Keratinocyte (primary cell): ENCODE measurements around the gene TCF7L2. TPM values are rescaled to one million over a fixed set of nuclear protein-coding genes. Genes with fewer than 3 reads are reported as not detected.

ENCODE experiments used
- DNase-seq: peaks from one replicate; pipeline ENCODE4 v3.0.0-alpha.2; 2011; ENCODE audit warnings: low read depth, missing footprints, low spot score
- FAIRE-seq: peaks from 2 replicates; lab custom pipeline; 2011; peaks lifted over from hg19 to GRCh38; lab: Jason Lieb, UNC
- H2AFZ ChIP-seq: 2 replicates; pipeline ENCODE4 v1.6.0; 2012; ENCODE audit warnings: low read length, control low read depth, inconsistent platforms; ENCODE audit not compliant: control insufficient read depth
- H3K27ac ChIP-seq: 2 replicates; pipeline ENCODE4 v1.5.1; 2011; ENCODE audit warnings: low read length; ENCODE audit not compliant: control insufficient read depth, insufficient read depth
- H3K27me3 ChIP-seq: 3 replicates; pipeline ENCODE4 v1.6.0; 2011; ENCODE audit warnings: low read length; ENCODE audit not compliant: control insufficient read depth, insufficient read depth; ENCODE audit errors: extremely low read depth
- H3K36me3 ChIP-seq, 2 experiments: 2 replicates in 1 of 2; 3 replicates in 1 of 2; pipeline ENCODE4 v1.5.1; 2011; ENCODE audit warnings: low read length in 2 of 2, mild to moderate bottlenecking in 1 of 2; ENCODE audit not compliant: control insufficient read depth in 2 of 2, insufficient read depth in 2 of 2; ENCODE audit errors: extremely low read depth in 1 of 2
- H3K4me1 ChIP-seq: 3 replicates; pipeline ENCODE4 v1.5.1; 2011; ENCODE audit warnings: low read length; ENCODE audit not compliant: control insufficient read depth, insufficient read depth; ENCODE audit errors: extremely low read depth
- H3K4me2 ChIP-seq: 3 replicates; pipeline ENCODE4 v1.6.0; 2011; ENCODE audit warnings: low read depth, low read length; ENCODE audit not compliant: control insufficient read depth, insufficient read depth; ENCODE audit errors: extremely low read depth
- H3K4me3 ChIP-seq, 3 experiments: fragments of 200-600 bp in 1 of 3; sonication (generic) in 1 of 3; 2 replicates in 2 of 3; 3 replicates in 1 of 3; pipeline ENCODE4 v1.5.1; 2011 to 2016; ENCODE audit warnings: low read length in 3 of 3, mild to moderate bottlenecking in 3 of 3, control low read depth in 2 of 3, inconsistent platforms in 1 of 3, low read depth in 1 of 3, mixed read lengths in 1 of 3, mixed run types in 1 of 3, moderate library complexity in 1 of 3; ENCODE audit not compliant: control insufficient read depth in 2 of 3, insufficient read depth in 2 of 3; ENCODE audit errors: extremely low read depth in 1 of 3
- H3K79me2 ChIP-seq: 2 replicates; pipeline ENCODE4 v1.6.0; 2012; ENCODE audit warnings: low read length; ENCODE audit not compliant: control insufficient read depth, insufficient read depth
- H3K9ac ChIP-seq: 3 replicates; pipeline ENCODE4 v1.6.0; 2011; ENCODE audit warnings: low read length; ENCODE audit not compliant: control insufficient read depth, insufficient read depth; ENCODE audit errors: extremely low read depth
- H3K9me1 ChIP-seq: 3 replicates; pipeline ENCODE4 v1.6.0; 2011; ENCODE audit warnings: low read length; ENCODE audit not compliant: control insufficient read depth, insufficient read depth; ENCODE audit errors: extremely low read depth
- H3K9me3 ChIP-seq: 2 replicates; pipeline ENCODE4 v1.5.1; 2012; ENCODE audit warnings: low read depth, low read length; ENCODE audit not compliant: control insufficient read depth
- H4K20me1 ChIP-seq: 3 replicates; pipeline ENCODE4 v1.6.0; 2011; ENCODE audit warnings: low read length; ENCODE audit not compliant: control insufficient read depth, insufficient read depth; ENCODE audit errors: extremely low read depth
- EZH2 ChIP-seq: IDR thresholded peaks from one replicate; pipeline ENCODE4 v1.6.1; 2012; ENCODE audit warnings: inconsistent platforms, mild to moderate bottlenecking, low read length, moderate library complexity
- dilution Hi-C: fragments of 300-500 bp; cut with MboI; formaldehyde crosslinking; loops from one replicate; pipeline ENCODE4 v1.7.0; 2020; ENCODE audit warnings: low sequenced_read_pairs; ENCODE audit not compliant: extremely low pct_ligation_motif_present
- polyA plus RNA-seq, 5 experiments: library from polyadenylated mRNA; depleted of rRNA in 3 of 5; stranded (reverse) in 3 of 5; stranded (forward) in 1 of 5; unstranded in 1 of 5; fragments of >200 nt; gene quantifications; 1 replicate in 1 of 5; 2 replicates in 3 of 5; 3 replicates in 1 of 5; pipeline versions ENCODE4 v1.2.1 to v1.2.3, GENCODE V29; 2011 to 2012; ENCODE audit warnings: missing spikeins in 2 of 5, low read depth in 1 of 5, low replicate concordance in 1 of 5
- TF ChIP-seq, protein P1 (sequence below), 3 experiments: IDR thresholded peaks in 1 of 3; conservative IDR thresholded peaks in 1 of 3; optimal IDR thresholded peaks in 1 of 3; 2 replicates in 2 of 3; 3 replicates in 1 of 3; pipeline versions ENCODE3 to v1.5.1; 2011; ENCODE audit warnings: low read length in 3 of 3, mild to moderate bottlenecking in 3 of 3, moderate library complexity in 2 of 3, control low read depth in 1 of 3, inconsistent platforms in 1 of 3; ENCODE audit not compliant: insufficient read depth in 2 of 3; ENCODE audit errors: extremely low read depth in 1 of 3

Gene TCF7L2
- polyA plus RNA-seq, 1 donor (not counting 4 experiments of a cell fraction or from before 2014, with no cell fraction given): 2.5 TPM

DNA sequence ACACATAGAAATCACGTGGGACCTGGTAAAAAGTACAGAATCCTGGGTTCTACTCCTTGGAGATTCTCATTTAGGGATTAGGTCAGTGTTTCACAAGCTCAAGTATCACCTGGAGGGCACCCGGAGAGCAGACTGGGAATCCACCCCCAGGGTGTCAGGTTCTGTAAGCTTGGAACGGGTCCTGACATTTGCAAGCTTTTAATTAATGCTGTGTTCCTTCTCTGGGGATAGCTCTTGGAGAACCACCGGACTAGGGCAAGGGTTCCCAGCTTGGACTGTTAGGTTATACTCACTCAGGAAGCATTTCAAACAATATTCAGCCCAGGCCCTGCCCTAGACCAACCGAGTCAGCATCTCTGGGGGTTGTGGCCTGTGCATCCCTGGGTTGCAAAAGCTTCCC is 23.0 kb downstream of the TCF7L2 start:
- FAIRE-seq (no peak), DNase-seq (no peak)
- no peak overlapping the region for H3K27ac ChIP-seq
- no peak overlapping the region for H3K4me2 ChIP-seq
- no peaks in the 10 kb centered on the region for H3K9me1 ChIP-seq
- H4K20me1 ChIP-seq: no peaks in the 10 kb centered on the region
- H3K4me3 ChIP-seq: no peak overlapping the region
- H3K36me3 ChIP-seq: peaks cover 0 to 1% of the 10 kb centered on the region in 2 experiments
- H3K27me3 ChIP-seq: no peaks in the 10 kb centered on the region
- H3K79me2 ChIP-seq: no peaks in the 10 kb centered on the region
- no peak overlapping the region for H2AFZ ChIP-seq
- no peak overlapping the region for H3K9ac ChIP-seq
- no peak for TF ChIP-seq EZH2
- TF ChIP-seq, protein P1, sequence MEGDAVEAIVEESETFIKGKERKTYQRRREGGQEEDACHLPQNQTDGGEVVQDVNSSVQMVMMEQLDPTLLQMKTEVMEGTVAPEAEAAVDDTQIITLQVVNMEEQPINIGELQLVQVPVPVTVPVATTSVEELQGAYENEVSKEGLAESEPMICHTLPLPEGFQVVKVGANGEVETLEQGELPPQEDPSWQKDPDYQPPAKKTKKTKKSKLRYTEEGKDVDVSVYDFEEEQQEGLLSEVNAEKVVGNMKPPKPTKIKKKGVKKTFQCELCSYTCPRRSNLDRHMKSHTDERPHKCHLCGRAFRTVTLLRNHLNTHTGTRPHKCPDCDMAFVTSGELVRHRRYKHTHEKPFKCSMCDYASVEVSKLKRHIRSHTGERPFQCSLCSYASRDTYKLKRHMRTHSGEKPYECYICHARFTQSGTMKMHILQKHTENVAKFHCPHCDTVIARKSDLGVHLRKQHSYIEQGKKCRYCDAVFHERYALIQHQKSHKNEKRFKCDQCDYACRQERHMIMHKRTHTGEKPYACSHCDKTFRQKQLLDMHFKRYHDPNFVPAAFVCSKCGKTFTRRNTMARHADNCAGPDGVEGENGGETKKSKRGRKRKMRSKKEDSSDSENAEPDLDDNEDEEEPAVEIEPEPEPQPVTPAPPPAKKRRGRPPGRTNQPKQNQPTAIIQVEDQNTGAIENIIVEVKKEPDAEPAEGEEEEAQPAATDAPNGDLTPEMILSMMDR (optimal IDR thresholded peaks at IDR 0.05 in 1 of 3, IDR thresholded peaks at IDR 0.05 in 1 of 3, conservative IDR thresholded peaks at IDR 0.05 in 1 of 3; ENCODE audit: extremely low read depth in 1 of 3, insufficient read depth in 2 of 3, low read length in 3 of 3): no peak
- no peaks in the 10 kb centered on the region for H3K9me3 ChIP-seq
- dilution Hi-C loops: no loop called here
- no peaks in the 10 kb centered on the region for H3K4me1 ChIP-seq

- H3K79me2 ChIP-seq: no peaks in the 10 kb centered on the region
- H3K4me1 ChIP-seq: no peaks in the 10 kb centered on the region
- no peak overlapping the region for H3K4me2 ChIP-seq
- no peak overlapping the region for H3K27ac ChIP-seq
- H4K20me1 ChIP-seq: no peaks in the 10 kb centered on the region
- no peak overlapping the region for H2AFZ ChIP-seq
- H3K4me3 ChIP-seq: no peak overlapping the region
- TF ChIP-seq, protein P1 (optimal IDR thresholded peaks at IDR 0.05 in 1 of 3, IDR thresholded peaks at IDR 0.05 in 1 of 3, conservative IDR thresholded peaks at IDR 0.05 in 1 of 3; ENCODE audit: extremely low read depth in 1 of 3, insufficient read depth in 2 of 3, low read length in 3 of 3): no peak
- no peak for TF ChIP-seq EZH2
- no peak overlapping the region for H3K9ac ChIP-seq
- FAIRE-seq (no peak), DNase-seq (no peak)
- no peaks in the 10 kb centered on the region for H3K9me3 ChIP-seq
- H3K9me1 ChIP-seq: no peaks in the 10 kb centered on the region
- H3K36me3 ChIP-seq: no peaks in the 10 kb centered on the region
- H3K27me3 ChIP-seq: no peaks in the 10 kb centered on the region
- dilution Hi-C loops: no loop called here
Observed at GRCh38 chr10:112973805-112974204, 23.8 kb downstream of the TCF7L2 start.
